Measurements from ENCODE around the gene LSS.

GRCh38 chr21:46155514-46156377, 72.8 kb downstream of the LSS start, which contains the start of gene FTCD:
- TF ChIP-seq, protein P1, sequence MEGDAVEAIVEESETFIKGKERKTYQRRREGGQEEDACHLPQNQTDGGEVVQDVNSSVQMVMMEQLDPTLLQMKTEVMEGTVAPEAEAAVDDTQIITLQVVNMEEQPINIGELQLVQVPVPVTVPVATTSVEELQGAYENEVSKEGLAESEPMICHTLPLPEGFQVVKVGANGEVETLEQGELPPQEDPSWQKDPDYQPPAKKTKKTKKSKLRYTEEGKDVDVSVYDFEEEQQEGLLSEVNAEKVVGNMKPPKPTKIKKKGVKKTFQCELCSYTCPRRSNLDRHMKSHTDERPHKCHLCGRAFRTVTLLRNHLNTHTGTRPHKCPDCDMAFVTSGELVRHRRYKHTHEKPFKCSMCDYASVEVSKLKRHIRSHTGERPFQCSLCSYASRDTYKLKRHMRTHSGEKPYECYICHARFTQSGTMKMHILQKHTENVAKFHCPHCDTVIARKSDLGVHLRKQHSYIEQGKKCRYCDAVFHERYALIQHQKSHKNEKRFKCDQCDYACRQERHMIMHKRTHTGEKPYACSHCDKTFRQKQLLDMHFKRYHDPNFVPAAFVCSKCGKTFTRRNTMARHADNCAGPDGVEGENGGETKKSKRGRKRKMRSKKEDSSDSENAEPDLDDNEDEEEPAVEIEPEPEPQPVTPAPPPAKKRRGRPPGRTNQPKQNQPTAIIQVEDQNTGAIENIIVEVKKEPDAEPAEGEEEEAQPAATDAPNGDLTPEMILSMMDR (IDR thresholded peaks at IDR 0.05) = no peak
- TF ChIP-seq POLR2A (IDR thresholded peaks at IDR 0.05) = no peak

Data from lower leg skin (tissue), 3 donors.